ENCODE data around the gene KRTAP5-10.
"Not testable (repeated sequence)": the region's sequence is repeated elsewhere in the genome, so short reads cannot be mapped to it uniquely, and the experiment has no call there.

DNA sequence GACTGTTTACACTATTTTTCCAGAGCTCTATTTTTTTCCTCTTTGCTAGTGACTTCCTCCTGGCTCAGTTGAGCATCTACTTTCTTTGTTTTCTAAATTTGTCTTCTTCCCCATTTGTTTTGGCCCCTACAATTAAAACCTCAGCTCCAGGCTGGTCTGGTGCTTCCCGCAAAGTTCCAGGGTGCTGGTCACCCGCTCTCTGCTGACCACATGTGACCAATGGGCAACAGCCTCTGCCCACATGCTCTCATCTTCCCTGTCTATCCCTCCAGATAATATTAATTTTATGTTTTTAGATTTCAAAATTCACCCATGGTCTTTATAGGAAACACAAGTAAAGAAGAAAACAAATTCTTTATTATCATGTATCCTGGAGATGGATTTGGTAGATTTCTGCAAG is 17.6 kb downstream of the KRTAP5-10 start:
- TF ChIP-seq, protein P1, sequence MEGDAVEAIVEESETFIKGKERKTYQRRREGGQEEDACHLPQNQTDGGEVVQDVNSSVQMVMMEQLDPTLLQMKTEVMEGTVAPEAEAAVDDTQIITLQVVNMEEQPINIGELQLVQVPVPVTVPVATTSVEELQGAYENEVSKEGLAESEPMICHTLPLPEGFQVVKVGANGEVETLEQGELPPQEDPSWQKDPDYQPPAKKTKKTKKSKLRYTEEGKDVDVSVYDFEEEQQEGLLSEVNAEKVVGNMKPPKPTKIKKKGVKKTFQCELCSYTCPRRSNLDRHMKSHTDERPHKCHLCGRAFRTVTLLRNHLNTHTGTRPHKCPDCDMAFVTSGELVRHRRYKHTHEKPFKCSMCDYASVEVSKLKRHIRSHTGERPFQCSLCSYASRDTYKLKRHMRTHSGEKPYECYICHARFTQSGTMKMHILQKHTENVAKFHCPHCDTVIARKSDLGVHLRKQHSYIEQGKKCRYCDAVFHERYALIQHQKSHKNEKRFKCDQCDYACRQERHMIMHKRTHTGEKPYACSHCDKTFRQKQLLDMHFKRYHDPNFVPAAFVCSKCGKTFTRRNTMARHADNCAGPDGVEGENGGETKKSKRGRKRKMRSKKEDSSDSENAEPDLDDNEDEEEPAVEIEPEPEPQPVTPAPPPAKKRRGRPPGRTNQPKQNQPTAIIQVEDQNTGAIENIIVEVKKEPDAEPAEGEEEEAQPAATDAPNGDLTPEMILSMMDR (conservative IDR thresholded peaks at IDR 0.05): not testable (repeated sequence)
- TF ChIP-seq ZFX (IDR thresholded peaks at IDR 0.05): not testable (repeated sequence)

Measured in C4-2B (cell line).